Stimulated activated CD8-positive, alpha-beta memory T cell treated with anti-CD3 and anti-CD28 coated beads, Interleukin-2, amount 100 ng/mL, for 48 hours (primary cell): ENCODE data around the gene CDC42BPB.
"Not testable (repeated sequence)": the region's sequence is repeated elsewhere in the genome, so short reads cannot be mapped to it uniquely, and the experiment has no call there.

Experiments used
- DNase-seq, 2 donors: peaks; one replicate each; pipeline ENCODE4 v3.0.0-alpha.2; 2020; ENCODE audit warnings: low read depth in 2 of 2

Gene CDC42BPB

DNA sequence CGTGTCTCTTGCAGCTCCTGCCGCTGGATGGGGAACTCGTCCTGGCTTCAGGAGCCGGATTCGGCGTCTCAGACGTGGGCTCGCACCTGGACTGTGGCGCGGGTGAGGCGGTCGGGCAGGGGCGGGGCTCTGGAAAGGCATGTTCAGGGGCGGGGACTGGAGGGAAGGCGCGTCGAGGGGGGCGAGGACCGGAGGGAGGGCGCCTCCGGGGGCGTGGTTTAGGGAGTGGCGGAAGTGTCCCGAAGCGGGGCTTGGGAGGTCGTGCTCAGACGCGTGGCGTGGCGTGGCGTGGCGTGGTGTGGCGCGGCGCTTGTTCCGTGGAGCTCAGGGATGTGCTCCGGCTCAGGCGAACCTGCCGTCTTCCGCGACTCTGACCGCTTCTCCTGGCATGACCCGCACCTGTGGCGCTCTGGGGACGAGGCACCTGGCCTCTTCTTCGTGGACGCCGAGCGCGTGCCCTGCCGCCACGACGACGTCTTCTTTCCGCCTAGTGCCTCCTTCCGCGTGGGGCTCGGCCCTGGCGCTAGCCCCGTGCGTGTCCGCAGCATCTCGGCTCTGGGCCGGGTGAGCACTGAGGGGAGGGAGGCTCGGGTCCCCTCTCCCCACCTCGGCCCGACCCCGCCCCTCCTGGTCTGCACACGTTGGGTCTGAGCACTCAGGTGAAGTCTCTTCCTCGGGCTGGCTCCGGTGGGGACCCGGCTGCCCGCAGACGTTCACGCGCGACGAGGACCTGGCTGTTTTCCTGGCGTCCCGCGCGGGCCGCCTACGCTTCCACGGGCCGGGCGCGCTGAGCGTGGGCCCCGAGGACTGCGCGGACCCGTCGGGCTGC lies 128.7 kb downstream of the CDC42BPB start:
- DNase-seq = peak; percentile 61 to 62

DNA sequence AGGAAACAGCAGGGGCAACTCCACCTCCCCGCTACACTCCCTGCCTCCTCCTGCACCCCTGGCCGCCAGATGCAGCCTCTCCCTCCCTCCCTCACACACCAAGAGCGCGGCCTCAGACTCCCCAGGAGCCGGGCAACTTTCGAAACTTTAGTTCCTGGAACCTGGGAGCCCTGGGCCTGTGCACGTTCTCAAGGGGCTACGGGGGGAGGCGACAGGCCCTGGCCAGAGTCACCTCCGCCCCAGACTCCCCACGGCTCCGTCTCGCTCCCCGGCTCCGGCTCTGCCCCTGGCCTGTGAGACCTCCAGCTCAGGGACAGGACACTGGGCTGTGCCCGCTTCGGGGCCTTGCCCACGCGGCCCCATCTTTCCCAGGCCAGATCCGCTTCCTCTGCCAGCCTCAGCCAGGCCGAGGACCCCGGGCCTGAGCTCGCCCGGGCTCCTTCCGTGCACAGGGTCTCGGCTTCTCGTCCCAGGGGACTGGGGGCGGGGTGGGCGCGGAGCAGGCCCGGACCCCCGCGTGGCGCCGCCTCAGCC lies 129.4 kb downstream of the CDC42BPB start:
- DNase-seq = no peak

DNA sequence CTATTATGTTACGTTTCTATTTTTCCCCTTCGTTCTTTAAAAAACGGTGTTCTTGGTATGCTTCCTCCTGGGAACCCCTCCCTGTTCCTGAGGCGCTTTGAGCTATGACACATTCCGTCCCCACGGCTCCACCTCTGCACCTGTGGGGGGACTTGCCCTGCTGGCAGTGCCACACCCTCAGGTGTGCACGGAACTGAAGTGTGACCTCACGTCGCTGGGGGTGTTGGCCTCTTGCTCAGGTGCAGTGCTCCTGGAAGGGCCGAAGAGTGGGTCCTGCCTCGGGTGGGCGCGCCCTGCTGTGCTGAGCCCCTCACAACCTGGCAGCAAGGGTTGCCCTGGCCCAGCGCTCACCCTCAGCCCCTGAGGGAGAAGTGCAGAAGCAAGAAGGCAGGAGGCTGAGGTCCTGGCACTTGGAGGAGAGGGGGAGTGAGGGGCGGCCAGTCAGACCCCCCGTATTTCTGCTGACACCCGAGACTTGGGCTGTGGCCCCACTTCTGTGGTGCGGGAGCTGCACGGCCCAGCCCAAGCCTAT lies 129.9 kb downstream of the CDC42BPB start:
- DNase-seq = no peak

DNA sequence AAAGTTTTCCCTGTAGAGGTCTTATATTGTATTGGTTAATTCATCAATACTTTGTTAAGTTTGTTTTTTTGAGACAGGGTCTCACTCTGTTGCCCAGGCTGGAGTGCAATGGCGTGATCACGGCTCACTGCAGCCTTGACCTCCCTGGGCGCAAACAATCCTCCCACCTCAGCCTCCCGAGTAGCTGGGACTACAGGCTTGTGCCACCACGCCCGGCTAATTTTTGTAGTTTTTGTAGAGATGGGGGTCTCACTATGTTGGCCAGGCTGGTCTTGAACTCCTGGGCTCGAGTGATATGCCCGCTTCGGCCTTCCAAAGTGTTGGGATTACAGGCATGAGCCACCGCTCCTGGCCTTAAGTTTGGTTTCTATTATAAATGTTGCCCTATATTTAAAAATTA lies 130.5 kb downstream of the CDC42BPB start:
- not testable (repeated sequence) for DNase-seq

DNA sequence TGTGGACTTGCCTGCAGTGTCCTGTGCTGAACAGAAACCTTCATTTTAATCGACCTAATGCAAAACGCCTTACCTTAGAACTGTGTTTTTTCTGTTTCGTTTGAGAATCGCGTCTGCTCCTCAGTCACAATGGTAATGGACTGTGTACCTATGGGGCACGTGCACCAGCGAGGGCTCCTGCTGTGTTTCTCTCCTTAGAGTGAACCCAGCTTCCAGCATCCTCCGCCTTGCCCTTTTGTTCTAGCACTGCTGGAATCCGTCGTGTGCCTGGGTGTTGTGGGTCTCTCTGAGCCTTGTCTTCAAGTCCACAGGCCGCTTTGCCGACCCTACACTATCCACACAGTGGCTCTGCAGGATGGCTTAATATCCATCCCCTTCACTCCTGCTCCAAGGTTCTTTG lies 131.2 kb downstream of the CDC42BPB start:
- no peak for DNase-seq

DNA sequence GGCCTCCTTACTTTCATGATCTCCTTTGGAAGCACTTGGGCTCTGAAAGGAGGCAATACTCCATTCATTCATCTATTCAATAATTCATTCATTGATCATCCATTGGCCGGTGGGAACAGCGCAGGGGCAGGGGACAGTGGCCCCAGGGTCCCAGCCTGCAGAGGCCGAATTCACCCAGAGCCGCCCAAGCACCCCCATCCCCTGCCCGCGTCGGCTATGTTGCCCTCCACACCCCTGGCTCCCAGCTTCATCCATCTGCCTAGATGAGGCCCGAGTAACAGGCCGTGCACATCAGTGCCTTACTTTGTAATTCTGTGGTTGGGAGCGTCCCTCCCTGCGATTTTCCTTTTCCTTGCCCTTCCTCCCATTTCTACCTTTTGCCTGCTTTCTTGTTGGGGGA lies 131.7 kb downstream of the CDC42BPB start:
- DNase-seq = no peak

DNA sequence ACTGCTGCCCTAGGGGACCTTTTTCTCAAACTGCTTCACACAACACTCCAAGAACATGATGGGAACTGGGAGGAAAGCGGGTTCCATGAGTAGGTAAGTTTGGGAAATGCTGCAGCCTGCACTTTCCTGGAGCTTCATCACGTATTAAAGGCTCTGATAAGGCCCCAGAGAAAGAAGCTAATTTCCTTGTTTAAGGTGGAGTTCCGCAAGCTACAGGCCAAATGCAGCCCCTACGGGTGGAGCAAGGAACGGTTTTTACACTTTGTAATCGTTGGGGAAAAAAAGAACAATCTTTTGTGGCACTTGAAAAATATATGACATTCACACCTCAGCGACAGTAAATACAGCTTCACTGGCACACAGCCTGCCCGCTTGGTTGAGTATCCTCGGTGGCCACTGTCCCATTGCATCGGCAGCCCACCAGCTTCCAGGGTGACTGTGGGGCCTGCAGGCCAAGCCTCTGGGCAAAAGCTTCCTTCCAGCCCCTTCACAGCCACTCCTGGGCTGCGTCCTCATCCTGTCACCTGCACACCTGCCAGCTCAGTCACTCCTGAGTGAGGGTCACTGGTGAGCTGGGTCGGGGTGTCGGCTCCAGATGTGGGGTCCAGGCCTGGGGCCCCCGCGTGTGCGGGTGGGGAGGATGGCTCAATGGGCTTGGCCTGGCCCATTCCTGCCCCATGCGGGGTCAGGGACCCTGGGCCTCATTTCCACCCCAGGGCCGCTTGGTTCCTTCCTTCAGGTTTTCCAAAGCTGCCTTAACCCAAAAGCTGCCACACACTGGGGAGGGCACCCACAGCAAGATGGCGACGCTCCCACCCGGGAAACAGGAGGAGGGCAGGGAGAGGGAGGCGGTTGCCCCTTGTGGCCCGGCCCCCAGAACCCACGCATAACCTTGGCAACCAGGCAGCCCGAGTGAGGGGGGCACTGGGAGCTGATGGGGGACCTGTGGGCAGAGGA lies 132.4 kb downstream of the CDC42BPB start:
- DNase-seq = no peak

DNA sequence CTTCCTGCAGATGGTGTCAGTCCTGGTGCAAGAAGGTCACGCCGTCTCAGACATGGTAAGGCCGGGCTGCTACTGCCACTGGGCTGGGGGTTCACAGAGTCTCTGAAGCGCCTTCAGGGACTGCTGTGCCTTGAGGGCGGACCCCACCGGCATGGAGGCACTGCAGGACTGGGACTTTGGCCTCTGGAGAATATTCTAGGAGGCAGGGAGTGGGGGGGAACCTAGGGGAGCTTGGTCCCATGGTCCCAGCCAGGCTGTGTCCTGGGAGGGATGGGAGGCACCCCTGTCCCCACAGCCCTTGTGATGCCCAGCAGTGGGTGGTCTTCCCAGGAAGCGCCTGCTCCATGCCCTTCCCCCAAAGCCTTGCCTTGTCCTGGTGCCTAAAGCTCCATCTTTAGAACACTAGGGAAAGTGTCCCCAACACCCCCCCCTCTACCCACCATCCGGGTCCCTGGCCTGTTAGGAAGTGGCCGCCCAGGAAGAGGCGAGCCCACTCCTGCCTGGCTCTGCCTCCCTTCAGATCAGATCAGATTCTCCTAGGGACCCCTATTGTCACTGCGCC lies 133.3 kb downstream of the CDC42BPB start:
- DNase-seq = no peak

DNA sequence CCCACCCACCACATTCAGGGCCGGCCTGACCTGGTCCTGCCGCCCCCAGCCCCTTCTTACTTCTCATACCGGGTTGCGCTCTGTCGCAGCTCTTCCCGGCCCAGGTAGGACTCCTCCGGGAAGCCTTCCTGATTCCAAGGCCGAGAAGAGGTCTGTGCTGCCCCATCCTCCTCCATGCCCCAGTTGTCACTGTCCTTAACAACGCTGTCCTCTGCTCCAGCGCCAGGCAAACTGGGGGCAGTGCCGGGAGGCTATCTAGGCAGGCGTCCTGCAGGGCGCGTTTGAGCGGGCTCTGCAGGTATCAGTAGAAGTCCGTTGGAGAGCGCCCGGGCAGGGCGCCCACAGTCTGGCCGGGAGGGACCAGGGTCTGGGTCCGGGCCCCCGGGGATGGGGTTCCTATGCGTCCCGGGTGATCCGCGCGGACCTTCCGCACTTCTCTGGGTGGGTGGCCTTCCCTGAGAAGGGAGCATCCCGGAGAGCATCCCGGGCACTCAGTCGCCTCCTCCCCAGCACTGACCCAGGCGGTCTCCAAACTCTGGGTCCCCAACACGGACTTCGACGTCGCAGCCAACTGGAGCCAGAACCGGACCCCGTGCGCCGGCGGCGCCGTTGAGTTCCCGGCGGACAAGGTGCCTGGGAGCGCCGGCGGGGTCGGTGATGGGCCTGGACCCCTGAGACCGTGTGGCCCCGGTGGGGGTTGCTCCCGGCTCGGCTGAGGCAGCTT lies 134.0 kb downstream of the CDC42BPB start:
- no peak for DNase-seq

DNA sequence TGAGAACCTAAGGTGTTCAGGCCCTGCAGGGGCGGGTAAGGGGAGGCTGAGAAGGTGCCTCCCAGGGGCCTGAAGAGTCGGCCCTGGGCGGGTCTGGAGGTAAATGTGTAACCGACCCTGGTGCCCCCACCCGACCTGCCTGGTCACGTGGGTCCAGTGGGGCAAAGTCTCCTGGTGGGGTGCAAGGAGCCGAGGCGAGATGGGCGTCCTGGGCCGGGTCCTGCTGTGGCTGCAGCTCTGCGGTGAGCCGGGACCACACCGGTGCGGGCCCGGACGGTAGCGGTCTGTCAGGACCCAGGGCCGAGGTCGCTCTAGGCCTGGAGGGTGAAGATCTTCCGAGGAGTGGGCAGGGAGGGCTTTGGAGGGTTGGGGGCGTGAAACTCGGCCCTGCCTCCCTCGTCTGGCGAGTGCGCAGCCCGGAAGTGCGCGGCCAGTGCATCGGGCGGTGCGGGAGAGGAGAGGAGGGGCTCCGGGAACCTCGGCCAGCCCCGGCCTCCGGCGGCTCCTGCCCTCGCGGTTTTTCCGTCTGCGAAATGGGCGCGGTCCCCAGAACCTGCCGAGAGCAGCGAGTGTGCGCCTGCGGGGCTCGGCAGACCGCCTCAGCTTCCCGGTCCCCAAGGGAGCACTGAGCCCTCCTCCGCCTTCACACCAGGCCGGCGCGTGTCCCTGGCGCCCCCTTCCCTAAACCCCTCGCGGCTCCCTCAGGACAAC lies 134.7 kb downstream of the CDC42BPB start, which contains the start of gene AMN:
Gene AMN (plus strand): TSS at position 174 of the 711 bp plus-strand sequence. CDS start 26 bp downstream, at position 200.
- no peak for DNase-seq

DNA sequence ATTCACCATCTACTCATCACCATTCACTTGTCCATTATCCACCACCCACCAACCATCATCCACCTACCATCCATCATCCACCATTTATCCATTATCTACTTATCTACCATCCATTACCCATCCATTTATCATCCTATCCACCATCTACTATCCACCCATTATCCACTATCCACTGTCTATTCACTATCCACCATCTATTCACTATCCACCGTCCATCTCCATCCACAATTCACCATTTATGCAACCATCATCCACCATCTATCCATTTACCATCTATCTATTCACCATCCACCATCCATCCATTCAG lies 136.4 kb downstream of the CDC42BPB start:
- DNase-seq = no peak

DNA sequence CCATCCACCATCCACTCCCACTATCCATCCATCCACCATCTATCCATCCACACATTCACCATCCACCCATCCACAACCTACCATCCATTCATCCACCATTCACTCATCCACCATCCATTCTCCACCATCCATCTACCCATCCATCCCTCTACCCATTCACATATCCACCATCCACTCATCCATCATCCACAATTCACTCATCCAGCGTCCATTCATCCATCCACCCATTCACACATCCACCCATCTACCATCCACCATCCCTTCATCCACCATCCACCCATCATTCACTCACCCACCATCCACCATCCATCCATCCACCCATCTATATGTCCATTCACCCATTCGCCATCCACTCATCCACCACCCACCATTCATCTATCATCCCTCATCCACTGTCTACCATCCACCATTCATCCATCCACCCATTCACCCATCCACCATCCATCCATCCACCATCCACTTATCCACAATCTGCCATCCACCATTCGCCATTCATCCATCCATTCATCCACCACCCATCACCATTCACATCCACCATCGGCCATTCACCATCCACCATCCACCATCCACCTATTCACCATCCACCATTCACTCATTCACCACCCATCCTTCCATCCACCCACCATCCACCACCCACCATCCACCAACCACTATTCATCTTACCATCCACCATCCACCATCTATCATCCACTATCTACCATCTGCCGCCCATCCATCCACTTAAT lies 136.9 kb downstream of the CDC42BPB start:
- no peak for DNase-seq

DNA sequence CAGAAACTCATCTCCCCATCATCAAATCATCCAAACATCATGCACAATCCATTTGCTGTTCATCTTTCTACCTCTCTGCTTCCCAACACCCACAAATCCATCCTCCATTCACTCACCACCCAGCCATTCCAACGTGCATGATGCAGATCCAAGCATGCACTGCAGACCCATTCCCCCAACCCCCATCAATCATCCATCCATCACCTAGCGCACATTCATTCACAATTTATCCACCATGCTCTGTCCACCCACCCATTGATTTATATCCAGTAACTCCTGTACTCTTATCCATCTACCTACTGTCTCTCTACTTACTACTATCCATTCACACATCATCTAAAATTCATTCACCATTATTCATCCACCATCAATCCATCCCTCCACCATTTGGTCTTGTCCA lies 138.9 kb downstream of the CDC42BPB start:
- no peak for DNase-seq

DNA sequence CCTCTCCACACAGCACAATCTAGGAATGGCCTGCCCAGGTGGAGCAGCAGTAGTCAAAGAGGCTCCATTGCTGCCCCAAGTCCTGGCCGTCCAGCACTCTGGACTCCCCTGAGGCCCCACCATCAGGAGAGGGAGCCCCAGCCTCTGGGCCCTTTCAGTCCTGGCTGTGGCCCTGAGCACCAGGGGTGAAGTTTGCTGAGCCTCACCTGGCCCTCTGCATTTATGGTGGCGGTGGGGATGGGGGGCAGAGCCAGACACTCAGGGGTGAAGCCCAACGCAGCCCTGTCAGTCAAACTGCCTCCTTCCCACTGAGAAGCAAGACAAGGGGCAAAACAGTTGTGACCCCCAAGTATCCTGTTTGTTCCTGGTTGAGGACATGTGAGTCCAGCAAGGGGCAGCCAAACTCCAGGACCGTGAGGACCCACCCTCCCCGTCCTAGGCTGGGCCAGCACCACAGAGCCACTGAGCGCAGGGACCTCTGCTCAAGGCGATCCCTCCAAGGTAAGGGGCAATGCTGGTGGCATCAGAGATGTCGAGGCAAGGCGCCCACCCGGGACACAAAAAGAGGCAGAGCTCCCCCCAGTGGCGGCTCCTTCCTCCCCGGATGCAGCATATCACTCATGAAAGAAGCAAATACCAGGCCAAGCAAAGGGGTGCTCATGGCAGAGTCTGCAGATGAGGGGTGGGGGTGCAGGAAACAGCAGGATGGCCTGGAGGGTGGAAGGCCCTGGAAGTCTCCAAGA lies 139.7 kb downstream of the CDC42BPB start:
- peak; percentile 44 to 62 for DNase-seq

DNA sequence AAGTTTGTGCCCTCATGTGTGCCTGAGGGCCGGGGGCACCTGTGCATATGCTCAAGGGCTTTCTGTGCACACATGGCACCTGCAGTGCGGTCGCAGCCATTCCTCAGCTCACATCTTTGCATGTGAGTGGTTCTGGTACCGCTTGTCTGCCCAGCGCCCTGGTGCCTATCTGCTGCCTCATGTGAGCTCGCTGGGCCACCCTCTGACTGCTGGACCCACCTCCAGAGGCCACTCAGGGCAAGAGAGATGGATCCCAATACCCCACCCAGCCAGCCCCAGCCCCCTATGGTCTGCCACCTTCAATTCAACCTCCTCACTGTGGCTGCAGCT lies 140.3 kb downstream of the CDC42BPB start:
- no peak for DNase-seq

DNA sequence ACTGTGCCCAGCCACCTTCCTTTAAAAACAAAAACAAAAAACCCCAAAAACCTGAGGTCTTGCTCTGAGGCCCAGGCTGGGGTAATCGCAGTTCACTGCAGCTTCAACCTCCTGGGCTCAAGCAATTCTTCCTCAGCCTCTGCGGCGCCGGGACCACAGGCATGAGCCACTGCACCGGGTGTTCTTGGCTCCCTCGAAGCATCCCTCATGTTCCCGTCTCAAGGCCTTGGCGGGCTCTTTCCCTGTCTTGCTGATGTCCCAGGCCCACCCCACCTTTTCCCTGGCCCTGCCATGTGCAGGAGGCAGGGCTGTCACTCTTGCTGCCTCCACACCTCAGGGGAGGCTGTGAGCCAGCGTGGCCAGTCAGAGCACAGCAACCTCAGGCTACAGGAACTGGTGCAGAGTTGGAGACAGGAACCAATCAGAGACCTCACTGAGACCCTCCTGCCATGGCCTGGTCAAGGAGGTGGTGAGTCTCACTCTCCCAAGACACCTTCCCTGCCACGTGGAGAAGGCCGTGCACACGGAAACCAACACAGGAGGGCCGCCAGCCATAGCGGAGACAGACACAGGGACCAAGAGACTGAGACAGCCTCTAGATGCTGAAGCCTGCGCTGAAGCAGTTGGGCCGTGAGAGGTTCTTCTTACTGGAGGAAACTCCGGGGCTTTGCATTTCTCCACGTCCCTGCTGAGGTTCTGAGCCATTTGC lies 140.8 kb downstream of the CDC42BPB start:
- no peak for DNase-seq

DNA sequence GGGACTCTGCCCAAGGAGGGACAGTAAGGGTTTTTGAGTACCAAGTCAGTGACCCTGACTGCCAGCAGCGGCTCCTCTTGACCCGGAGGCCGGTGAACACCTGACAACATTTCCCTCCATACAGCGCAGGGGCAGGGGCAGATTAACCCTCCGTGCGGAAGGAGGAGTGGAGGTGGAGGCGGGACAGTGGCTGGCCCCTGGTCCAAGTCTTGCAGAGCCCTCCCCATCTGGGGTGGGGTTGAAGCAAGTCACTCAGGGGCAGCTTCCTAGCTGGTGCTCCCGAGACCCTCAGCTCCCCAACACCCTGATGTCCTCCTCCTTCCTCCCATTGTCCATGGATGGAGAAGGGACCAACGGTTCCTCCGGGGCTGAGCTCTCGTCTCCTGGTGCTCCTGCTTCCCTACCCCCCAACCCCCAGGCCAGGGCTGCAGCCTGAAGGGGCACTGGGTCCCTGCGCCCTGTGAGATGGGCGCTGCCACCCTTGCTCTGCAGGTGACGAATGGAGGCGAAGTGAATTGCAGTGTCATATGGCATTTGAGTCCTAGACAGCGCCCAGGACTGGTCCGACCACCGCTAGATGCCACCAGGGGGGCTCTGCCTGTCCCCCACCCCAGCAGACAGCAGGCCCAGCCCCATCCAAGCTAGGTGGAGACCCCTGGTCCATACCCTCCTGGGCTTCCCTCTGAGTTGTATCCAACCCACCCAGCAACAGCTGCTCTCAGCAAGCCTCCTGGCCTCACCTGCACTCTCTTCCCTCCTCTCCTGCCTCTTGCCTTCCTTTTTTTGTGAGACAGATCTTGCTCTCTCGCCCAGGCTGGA lies 141.8 kb downstream of the CDC42BPB start:
- DNase-seq = no peak
